SK-N-SH (cell line): Measurements from ENCODE around the gene TERF2IP. TPM values are rescaled to one million over a fixed set of nuclear protein-coding genes. Genes with fewer than 3 reads are reported as not detected.

Source experiments
- CTCF ChIA-PET: fragments of 300-600, 350-600 bp; formaldehyde crosslinking; extraction: SDS; loops from one replicate; lab custom pipeline; 2021; lab: Yijun Ruan, JAX
- POLR2A ChIA-PET: fragments of 350-600 bp; sonication (Branson Sonifier 250); formaldehyde crosslinking; extraction: SDS; loops from one replicate; lab custom pipeline; 2020; ENCODE audit warnings: antibody characterized with exemption, inconsistent platforms; lab: Yijun Ruan, JAX
- DNase-seq: peaks from one replicate; pipeline ENCODE4 v3.0.0; 2012
- H2AFZ ChIP-seq: fragments of 200-600 bp; sonication (generic); 2 replicates; pipeline ENCODE4 v1.8.1; 2016; ENCODE audit warnings: antibody characterized with exemption, mild to moderate bottlenecking, low read depth
- H3F3A ChIP-seq: fragments of 200-600 bp; sonication (generic); replicated peaks from 2 replicates; pipeline ENCODE3; 2016; ENCODE audit warnings: antibody characterized with exemption, mild to moderate bottlenecking; ENCODE audit not compliant: insufficient read depth
- H3K27ac ChIP-seq, 2 experiments: fragments of 200-500 bp in 1 of 2; fragments of 200-600 bp in 1 of 2; sonication (Bioruptor generic) in 1 of 2; sonication (generic), shearing (Covaris generic) in 1 of 2; 2 replicates each; pipeline versions ENCODE4 v1.5.1 to v1.6.1; 2014 to 2016; ENCODE audit warnings: low read depth in 2 of 2, inconsistent platforms in 1 of 2, low read length in 1 of 2, mild to moderate bottlenecking in 1 of 2, mixed read lengths in 1 of 2
- H3K27me3 ChIP-seq: fragments of 200-600 bp; sonication (generic), shearing (Covaris generic); 2 replicates; pipeline ENCODE4 v1.6.1; 2016; ENCODE audit warnings: mixed run types; ENCODE audit not compliant: insufficient read depth
- H3K36me3 ChIP-seq, 2 experiments: fragments of 200-500 bp in 1 of 2; fragments of 200-600 bp in 1 of 2; sonication (Bioruptor generic) in 1 of 2; sonication (generic) in 1 of 2; replicated peaks in 1 of 2; 2 replicates each; pipeline versions ENCODE3 to v1.5.1; 2014 to 2016; ENCODE audit warnings: low read length in 1 of 2, mild to moderate bottlenecking in 1 of 2; ENCODE audit not compliant: insufficient read depth in 2 of 2, control insufficient read depth in 1 of 2
- H3K4me1 ChIP-seq, 2 experiments: fragments of 200-500 bp in 1 of 2; fragments of 200-600 bp in 1 of 2; sonication (Bioruptor generic) in 1 of 2; sonication (generic), shearing (Covaris generic) in 1 of 2; 2 replicates each; pipeline versions ENCODE4 v1.5.1 to v1.6.1; 2014 to 2016; ENCODE audit warnings: low read depth in 1 of 2, low read length in 1 of 2, mixed run types in 1 of 2; ENCODE audit not compliant: insufficient read depth in 2 of 2, control insufficient read depth in 1 of 2
- H3K4me2 ChIP-seq: fragments of 200-600 bp; sonication (generic), shearing (Covaris generic); 2 replicates; pipeline ENCODE4 v1.6.1; 2017; ENCODE audit warnings: mixed run types
- H3K4me3 ChIP-seq, 2 experiments: fragments of 200-500 bp in 1 of 2; fragments of 200-600 bp in 1 of 2; sonication (Bioruptor generic) in 1 of 2; sonication (generic), shearing (Covaris generic) in 1 of 2; 2 replicates each; pipeline versions ENCODE4 v1.5.1 to v1.8.1; 2014 to 2016; ENCODE audit warnings: low read depth in 2 of 2, inconsistent platforms in 1 of 2, low read length in 1 of 2, mild to moderate bottlenecking in 1 of 2, mixed read lengths in 1 of 2, moderate library complexity in 1 of 2
- H3K79me2 ChIP-seq: fragments of 200-600 bp; sonication (generic); 2 replicates; pipeline ENCODE4 v1.8.1; 2017; ENCODE audit warnings: mild to moderate bottlenecking; ENCODE audit not compliant: insufficient read depth
- H3K9ac ChIP-seq: fragments of 200-600 bp; sonication (generic); 2 replicates; pipeline ENCODE4 v1.6.1; 2017; ENCODE audit warnings: mixed run types
- H3K9me2 ChIP-seq: fragments of 200-600 bp; sonication (generic); 2 replicates; pipeline ENCODE4 v1.6.1; 2017; ENCODE audit warnings: mixed run types
- H3K9me3 ChIP-seq: fragments of 200-600 bp; sonication (generic); 2 replicates; pipeline ENCODE4 v1.6.1; 2017; ENCODE audit warnings: mixed run types, mild to moderate bottlenecking, moderate library complexity
- H4K20me1 ChIP-seq: fragments of 200-600 bp; sonication (generic); 2 replicates; pipeline ENCODE4 v1.6.1; 2017; ENCODE audit warnings: mild to moderate bottlenecking, mixed run types; ENCODE audit not compliant: insufficient read depth
- CHD2 ChIP-seq: fragments of 150-350 bp; IDR thresholded peaks from 2 replicates; pipeline ENCODE4 v1.6.1; 2018; ENCODE audit warnings: low read length; ENCODE audit not compliant: partially characterized antibody
- EZH2phosphoT487 ChIP-seq: fragments of 200-600 bp; sonication (generic); IDR thresholded peaks from 2 replicates; pipeline ENCODE4 v1.6.1; 2017; ENCODE audit warnings: low read depth, mixed run types, mild to moderate bottlenecking, antibody characterized with exemption, moderate library complexity, borderline replicate concordance
- FOSL2 ChIP-seq: IDR thresholded peaks from 2 replicates; pipeline ENCODE4 v1.4.0; 2012; ENCODE audit warnings: low read depth, mild to moderate bottlenecking, moderate library complexity, borderline replicate concordance
- GATA2 ChIP-seq: sonication (generic); formaldehyde crosslinking; IDR thresholded peaks from 2 replicates; pipeline ENCODE4 v1.5.0; 2020; ENCODE audit warnings: mild to moderate bottlenecking, missing genetic modification reagents
- JUND ChIP-seq: IDR thresholded peaks from 2 replicates; pipeline ENCODE4 v1.4.0; 2012
- MEF2A ChIP-seq: IDR thresholded peaks from 2 replicates; pipeline ENCODE4 v1.4.0; 2012; ENCODE audit warnings: low read depth, borderline replicate concordance
- NFIC ChIP-seq: IDR thresholded peaks from 2 replicates; pipeline ENCODE4 v1.4.0; 2012; ENCODE audit warnings: borderline replicate concordance
- NRF1 ChIP-seq: IDR thresholded peaks from 2 replicates; pipeline ENCODE4 v1.6.1; 2012; ENCODE audit warnings: low read depth, mild to moderate bottlenecking, low read length
- POLR2AphosphoS5 ChIP-seq: IDR thresholded peaks from 2 replicates; pipeline ENCODE4 v1.6.1; 2012; ENCODE audit warnings: low read depth, low read length
- RFX5 ChIP-seq: IDR thresholded peaks from 2 replicates; pipeline ENCODE4 v1.6.1; 2012; ENCODE audit warnings: mild to moderate bottlenecking, improper control_type of control experiment, low read length
- RXRA ChIP-seq: IDR thresholded peaks from 2 replicates; pipeline ENCODE4 v1.4.0; 2012; ENCODE audit warnings: low read depth, mild to moderate bottlenecking, borderline replicate concordance
- SIN3A ChIP-seq: IDR thresholded peaks from 2 replicates; pipeline ENCODE4 v1.6.1; 2012; ENCODE audit warnings: low read depth, mild to moderate bottlenecking, low read length, moderate library complexity, borderline replicate concordance
- TCF12 ChIP-seq: IDR thresholded peaks from 2 replicates; pipeline ENCODE4 v1.4.0; 2012
- YY1 ChIP-seq: IDR thresholded peaks from 2 replicates; pipeline ENCODE4 v1.4.0; 2012; ENCODE audit warnings: low read depth, mild to moderate bottlenecking
- WGBS: methylation state at CpG from one replicate; pipeline ENCODE4 v1.1.6; 2017; ENCODE audit warnings: low lambda C conversion rate; 5-methylcytosine and 5-hydroxymethylcytosine counted together
- polyA plus RNA-seq, 3 experiments: library from polyadenylated mRNA; depleted of rRNA; stranded (reverse); fragments of >200 nt; gene quantifications; 2 replicates each; pipeline ENCODE4 v1.2.3, GENCODE V29; 2012
- TF ChIP-seq, protein P1 (sequence below): IDR thresholded peaks from 2 replicates; pipeline ENCODE4 v1.4.0; 2012; ENCODE audit warnings: low read depth, borderline replicate concordance
- TF ChIP-seq, protein P2 (sequence below): IDR thresholded peaks from 2 replicates; pipeline ENCODE4 v1.6.1; 2012; ENCODE audit warnings: mild to moderate bottlenecking, low read depth, low read length, moderate library complexity
- TF ChIP-seq, protein P3 (sequence below): fragments of 150-350 bp; IDR thresholded peaks from 2 replicates; pipeline ENCODE4 v1.6.1; 2016; ENCODE audit warnings: mild to moderate bottlenecking, low read depth, low read length
- TF ChIP-seq, protein P4 (sequence below): IDR thresholded peaks from 2 replicates; pipeline ENCODE4 v1.4.0; 2012; ENCODE audit warnings: low read depth

Gene TERF2IP
- polyA plus RNA-seq, 1 of the 3 experiments (the other 2 are of a cell fraction) = 32.0 TPM

DNA sequence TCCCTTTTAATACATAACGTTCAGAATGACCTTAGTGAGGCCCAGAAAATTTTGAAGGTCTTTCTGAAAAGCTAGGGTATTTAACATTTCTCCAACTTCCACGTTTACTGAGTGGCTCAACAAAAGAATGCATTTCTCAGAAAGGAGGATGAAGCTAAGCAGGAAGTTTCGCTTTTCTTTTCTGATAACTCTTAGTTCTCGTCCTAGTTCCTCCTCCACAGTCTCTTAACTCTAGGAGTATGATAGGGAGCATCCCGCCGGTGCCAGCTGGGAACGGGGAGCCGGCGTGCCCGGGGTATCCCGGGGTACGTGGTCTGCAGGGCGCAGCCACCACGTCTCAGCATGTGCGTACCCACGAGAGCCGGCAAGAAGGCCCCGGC, 471 bp upstream of the TERF2IP start:
- H3K36me3 ChIP-seq = peaks cover 28% of the 10 kb centered on the region in 2 experiments
- peak overlapping the region; percentile 93 for H3K4me2 ChIP-seq
- no peaks in the 10 kb centered on the region for H3F3A ChIP-seq
- ChIA-PET CTCF (no interaction called here), POLR2A (interaction anchor here (1.4 to 1.9 kb wide), 2 partner anchors 16 to 24 kb away, joined by 5 to 7 read pairs; partner anchors contain the start of gene ADAT1)
- no peak for DNase-seq
- under 1% methylated on average over 10 of the region's 18 CpGs for WGBS
- H2AFZ ChIP-seq = peak overlapping the region; percentile 89
- peak overlapping the region; percentile 88 to 90 for H3K4me3 ChIP-seq
- no peaks in the 10 kb centered on the region for H3K9me3 ChIP-seq
- H4K20me1 ChIP-seq = peaks cover 39% of the 10 kb centered on the region
- peak overlapping the region; percentile 71 to 92 for H3K27ac ChIP-seq
- TF ChIP-seq CHD2 (no peak), FOSL2 (no peak)
- TF ChIP-seq, protein P1, sequence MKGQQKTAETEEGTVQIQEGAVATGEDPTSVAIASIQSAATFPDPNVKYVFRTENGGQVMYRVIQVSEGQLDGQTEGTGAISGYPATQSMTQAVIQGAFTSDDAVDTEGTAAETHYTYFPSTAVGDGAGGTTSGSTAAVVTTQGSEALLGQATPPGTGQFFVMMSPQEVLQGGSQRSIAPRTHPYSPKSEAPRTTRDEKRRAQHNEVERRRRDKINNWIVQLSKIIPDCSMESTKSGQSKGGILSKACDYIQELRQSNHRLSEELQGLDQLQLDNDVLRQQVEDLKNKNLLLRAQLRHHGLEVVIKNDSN = 0 out of 2 replicates have a peak, but pooled peaks have one; percentile 19
- no peaks in the 10 kb centered on the region for H3K27me3 ChIP-seq
- H3K79me2 ChIP-seq = peaks cover 97% of the 10 kb centered on the region
- H3K4me1 ChIP-seq = peaks cover 6 to 17% of the 10 kb centered on the region in 2 experiments; a peak in 3 of 4 replicates
- H3K9me2 ChIP-seq = no peaks in the 10 kb centered on the region
- peak overlapping the region; percentile 97 for H3K9ac ChIP-seq

DNA sequence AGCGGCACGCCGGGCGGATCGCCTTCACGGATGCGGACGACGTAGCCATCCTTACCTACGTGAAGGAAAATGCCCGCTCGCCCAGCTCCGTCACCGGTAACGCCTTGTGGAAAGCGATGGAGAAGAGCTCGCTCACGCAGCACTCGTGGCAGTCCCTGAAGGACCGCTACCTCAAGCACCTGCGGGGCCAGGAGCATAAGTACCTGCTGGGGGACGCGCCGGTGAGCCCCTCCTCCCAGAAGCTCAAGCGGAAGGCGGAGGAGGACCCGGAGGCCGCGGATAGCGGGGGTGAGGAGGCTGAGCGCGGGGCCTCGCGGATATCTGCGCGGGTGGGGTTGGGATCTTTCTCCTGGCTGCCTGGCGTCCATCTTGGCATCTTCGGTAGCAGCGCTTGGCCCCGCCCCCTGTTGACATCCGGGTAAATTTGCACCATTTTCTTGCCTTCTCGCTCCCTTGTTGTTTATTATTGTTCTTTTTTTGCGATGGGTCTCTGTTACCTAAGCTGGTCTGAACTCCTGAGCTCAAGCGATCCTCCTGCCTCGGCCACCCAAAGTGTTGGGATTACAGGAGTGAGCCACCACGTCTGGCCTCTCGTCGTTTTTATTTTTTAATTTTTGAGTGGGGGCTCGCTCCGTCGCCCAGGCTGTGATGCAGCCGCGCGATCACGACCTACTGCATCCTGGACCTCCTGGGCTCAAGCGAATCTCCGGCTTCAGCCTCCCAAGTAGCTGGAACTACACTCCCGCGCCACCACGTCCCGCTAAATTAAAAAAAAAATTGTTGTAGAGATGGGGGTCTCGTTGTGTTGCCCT, 898 bp downstream of the TERF2IP start:
- H3K9ac ChIP-seq = peak overlapping the region; percentile 97
- H3K79me2 ChIP-seq = peaks cover 97% of the 10 kb centered on the region
- peak overlapping the region; percentile 91 for H2AFZ ChIP-seq
- H3K9me2 ChIP-seq = no peaks in the 10 kb centered on the region
- under 1% methylated on average over 35 of the region's 62 CpGs for WGBS
- peak overlapping the region; percentile 93 for H3K4me2 ChIP-seq
- peaks cover 18 to 20% of the 10 kb centered on the region in 2 experiments for H3K36me3 ChIP-seq
- POLR2A ChIA-PET = interaction anchor here (0.6 to 1.4 kb wide), 2 partner anchors 18 to 174 kb away, joined by 3 to 7 read pairs; no protein-coding TSS in a partner anchor
- no peaks in the 10 kb centered on the region for H3K27me3 ChIP-seq
- DNase-seq = peak; percentile 85
- TF ChIP-seq, protein P2, sequence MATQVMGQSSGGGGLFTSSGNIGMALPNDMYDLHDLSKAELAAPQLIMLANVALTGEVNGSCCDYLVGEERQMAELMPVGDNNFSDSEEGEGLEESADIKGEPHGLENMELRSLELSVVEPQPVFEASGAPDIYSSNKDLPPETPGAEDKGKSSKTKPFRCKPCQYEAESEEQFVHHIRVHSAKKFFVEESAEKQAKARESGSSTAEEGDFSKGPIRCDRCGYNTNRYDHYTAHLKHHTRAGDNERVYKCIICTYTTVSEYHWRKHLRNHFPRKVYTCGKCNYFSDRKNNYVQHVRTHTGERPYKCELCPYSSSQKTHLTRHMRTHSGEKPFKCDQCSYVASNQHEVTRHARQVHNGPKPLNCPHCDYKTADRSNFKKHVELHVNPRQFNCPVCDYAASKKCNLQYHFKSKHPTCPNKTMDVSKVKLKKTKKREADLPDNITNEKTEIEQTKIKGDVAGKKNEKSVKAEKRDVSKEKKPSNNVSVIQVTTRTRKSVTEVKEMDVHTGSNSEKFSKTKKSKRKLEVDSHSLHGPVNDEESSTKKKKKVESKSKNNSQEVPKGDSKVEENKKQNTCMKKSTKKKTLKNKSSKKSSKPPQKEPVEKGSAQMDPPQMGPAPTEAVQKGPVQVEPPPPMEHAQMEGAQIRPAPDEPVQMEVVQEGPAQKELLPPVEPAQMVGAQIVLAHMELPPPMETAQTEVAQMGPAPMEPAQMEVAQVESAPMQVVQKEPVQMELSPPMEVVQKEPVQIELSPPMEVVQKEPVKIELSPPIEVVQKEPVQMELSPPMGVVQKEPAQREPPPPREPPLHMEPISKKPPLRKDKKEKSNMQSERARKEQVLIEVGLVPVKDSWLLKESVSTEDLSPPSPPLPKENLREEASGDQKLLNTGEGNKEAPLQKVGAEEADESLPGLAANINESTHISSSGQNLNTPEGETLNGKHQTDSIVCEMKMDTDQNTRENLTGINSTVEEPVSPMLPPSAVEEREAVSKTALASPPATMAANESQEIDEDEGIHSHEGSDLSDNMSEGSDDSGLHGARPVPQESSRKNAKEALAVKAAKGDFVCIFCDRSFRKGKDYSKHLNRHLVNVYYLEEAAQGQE = no peak
- TF ChIP-seq, protein P3, sequence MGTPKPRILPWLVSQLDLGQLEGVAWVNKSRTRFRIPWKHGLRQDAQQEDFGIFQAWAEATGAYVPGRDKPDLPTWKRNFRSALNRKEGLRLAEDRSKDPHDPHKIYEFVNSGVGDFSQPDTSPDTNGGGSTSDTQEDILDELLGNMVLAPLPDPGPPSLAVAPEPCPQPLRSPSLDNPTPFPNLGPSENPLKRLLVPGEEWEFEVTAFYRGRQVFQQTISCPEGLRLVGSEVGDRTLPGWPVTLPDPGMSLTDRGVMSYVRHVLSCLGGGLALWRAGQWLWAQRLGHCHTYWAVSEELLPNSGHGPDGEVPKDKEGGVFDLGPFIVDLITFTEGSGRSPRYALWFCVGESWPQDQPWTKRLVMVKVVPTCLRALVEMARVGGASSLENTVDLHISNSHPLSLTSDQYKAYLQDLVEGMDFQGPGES = no peak
- TF ChIP-seq NFIC = no peak
- TF ChIP-seq, protein P4, sequence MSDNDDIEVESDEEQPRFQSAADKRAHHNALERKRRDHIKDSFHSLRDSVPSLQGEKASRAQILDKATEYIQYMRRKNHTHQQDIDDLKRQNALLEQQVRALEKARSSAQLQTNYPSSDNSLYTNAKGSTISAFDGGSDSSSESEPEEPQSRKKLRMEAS = peak; percentile 7; the same call in 1 of the 2 replicates
- TF ChIP-seq TCF12 = no peak
- peak; percentile 52; the same call in 1 of the 2 replicates for TF ChIP-seq POLR2AphosphoS5
- TF ChIP-seq RFX5 = no peak
- no peak for TF ChIP-seq GATA2 (CRISPR knock-in tag)
- no peak for TF ChIP-seq MEF2A
- no peak for TF ChIP-seq NRF1
- TF ChIP-seq RXRA = no peak
- TF ChIP-seq EZH2phosphoT487 = no peak
- TF ChIP-seq CHD2 = no peak
- no peak for TF ChIP-seq SIN3A
- TF ChIP-seq YY1 = peak; percentile 89
- TF ChIP-seq JUND = no peak
- TF ChIP-seq, all 33 proteins: peak for 3
- Histone ChIP-seq H3K27ac (peak overlapping the region; percentile 72 to 92), H3K4me1 (peaks cover 9 to 21% of the 10 kb centered on the region in 2 experiments; a peak in 3 of 4 replicates), H3F3A (peaks cover 9% of the 10 kb centered on the region), H3K4me3 (peak overlapping the region; percentile 88 to 90), H4K20me1 (peaks cover 41% of the 10 kb centered on the region), H3K9me3 (no peaks in the 10 kb centered on the region)
- CTCF ChIA-PET = interaction anchor here (0.7 to 1.4 kb wide), 4 partner anchors 27 to 409 kb away, joined by 3 read pairs; no protein-coding TSS in a partner anchor
